ENCODE results near the gene CD69.

- TF ChIP-seq GABPA (IDR thresholded peaks at IDR 0.05 in 1 of 2, conservative IDR thresholded peaks at IDR 0.05 in 1 of 2) = no peak
- TF ChIP-seq REST (IDR thresholded peaks at IDR 0.05) = no peak
Observed at GRCh38 chr12:9750276-9751203, 10.2 kb downstream of the CD69 start.
